ENCODE measurements around the gene ATP2B2. TPM values are rescaled to one million over a fixed set of nuclear protein-coding genes. Genes with fewer than 3 reads are reported as not detected.

Gene ATP2B2
- polyA plus RNA-seq, 3 donors = not detected

DNA sequence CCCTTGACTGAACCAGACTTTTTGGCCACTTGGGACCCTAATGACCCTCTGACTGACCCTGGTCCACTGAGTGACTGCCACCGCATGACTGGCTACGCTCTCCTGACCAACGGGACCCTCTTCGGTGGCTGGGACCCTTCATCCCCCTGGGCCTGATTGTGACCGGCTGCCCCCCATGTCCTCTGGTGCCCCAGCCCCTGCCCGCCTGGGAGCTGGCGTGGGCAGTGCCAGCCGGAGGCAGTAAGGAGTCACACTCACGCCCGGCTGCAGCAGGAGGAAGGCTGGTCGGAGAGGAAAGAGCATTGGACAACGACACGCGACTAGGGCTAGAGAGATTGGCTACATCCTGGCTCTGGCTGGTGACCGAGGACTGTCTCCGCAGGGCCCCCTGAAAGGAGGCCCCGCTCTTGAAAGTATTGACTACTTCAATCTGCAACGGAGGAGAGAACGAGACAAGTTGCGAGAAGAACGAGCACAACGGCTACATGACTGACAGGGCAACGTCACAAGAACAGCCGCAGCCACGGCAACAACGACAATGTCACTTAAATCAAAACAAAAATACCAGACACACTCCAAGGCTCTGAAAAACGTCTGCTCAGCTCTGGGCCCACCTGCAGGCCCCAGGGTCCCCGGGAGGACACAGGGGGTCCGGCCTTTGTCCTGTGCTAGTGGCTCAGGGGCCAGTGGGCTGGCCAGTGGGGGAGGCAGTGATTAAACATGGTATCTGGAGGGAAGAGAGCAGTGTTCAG is 169.3 kb downstream of the ATP2B2 start:
- 93% methylated on average over 29 of the region's 29 CpGs for WGBS (ENCODE audit: insufficient coverage)
- Histone ChIP-seq H3K4me1 (ENCODE audit: control insufficient read depth in 1 of 2, insufficient read depth in 2 of 2, low read length in 2 of 2) (no peaks in the 10 kb centered on the region), H3K4me2 (replicated peaks; ENCODE audit: extremely low read depth, low read length, poor library complexity, severe bottlenecking) (no peak overlapping the region), H3K79me2 (ENCODE audit: insufficient read depth, low read length) (no peaks in the 10 kb centered on the region), H3K9ac (ENCODE audit: insufficient read depth, low read length, poor library complexity, severe bottlenecking) (no peak overlapping the region), H3K4me3 (replicated peaks in 1 of 3; ENCODE audit: low read depth in 2 of 3, low read length in 3 of 3) (no peak overlapping the region), H3K27me3 (ENCODE audit: control insufficient read depth in 2 of 2, insufficient read depth in 2 of 2, low read length in 2 of 2) (no peaks in the 10 kb centered on the region), H3K36me3 (replicated peaks in 1 of 2; ENCODE audit: control insufficient read depth in 1 of 2, insufficient read depth in 2 of 2, low read length in 2 of 2) (no peaks in the 10 kb centered on the region), H4K20me1 (ENCODE audit: insufficient read depth, low read length) (no peaks in the 10 kb centered on the region), H2AFZ (ENCODE audit: insufficient read depth, low read depth, low read length, poor library complexity, severe bottlenecking) (no peak overlapping the region), H3K9me3 (replicated peaks in 1 of 2; ENCODE audit: control insufficient read depth in 1 of 2, insufficient read depth in 1 of 2, low read length in 2 of 2) (no peaks in the 10 kb centered on the region), H3K27ac (ENCODE audit: low read depth in 1 of 2, low read length in 2 of 2) (no peak overlapping the region)
- H3K36me3 Mint-ChIP-seq = no peaks in the 10 kb centered on the region
- H3K27ac Mint-ChIP-seq = no peak overlapping the region
- H3K9me3 Mint-ChIP-seq = no peaks in the 10 kb centered on the region
- intact Hi-C loops (cut with micrococcal nuclease) = no loop called here
- H3K4me3 Mint-ChIP-seq = no peak overlapping the region
- H3K4me1 Mint-ChIP-seq = peaks cover 2% of the 10 kb centered on the region
- H3K27me3 Mint-ChIP-seq (ENCODE audit: low read depth in 3 of 3) = peaks cover 0 to 6% (median 2%) of the 10 kb centered on the region in 3 donors
- TF ChIP-seq, protein P1, sequence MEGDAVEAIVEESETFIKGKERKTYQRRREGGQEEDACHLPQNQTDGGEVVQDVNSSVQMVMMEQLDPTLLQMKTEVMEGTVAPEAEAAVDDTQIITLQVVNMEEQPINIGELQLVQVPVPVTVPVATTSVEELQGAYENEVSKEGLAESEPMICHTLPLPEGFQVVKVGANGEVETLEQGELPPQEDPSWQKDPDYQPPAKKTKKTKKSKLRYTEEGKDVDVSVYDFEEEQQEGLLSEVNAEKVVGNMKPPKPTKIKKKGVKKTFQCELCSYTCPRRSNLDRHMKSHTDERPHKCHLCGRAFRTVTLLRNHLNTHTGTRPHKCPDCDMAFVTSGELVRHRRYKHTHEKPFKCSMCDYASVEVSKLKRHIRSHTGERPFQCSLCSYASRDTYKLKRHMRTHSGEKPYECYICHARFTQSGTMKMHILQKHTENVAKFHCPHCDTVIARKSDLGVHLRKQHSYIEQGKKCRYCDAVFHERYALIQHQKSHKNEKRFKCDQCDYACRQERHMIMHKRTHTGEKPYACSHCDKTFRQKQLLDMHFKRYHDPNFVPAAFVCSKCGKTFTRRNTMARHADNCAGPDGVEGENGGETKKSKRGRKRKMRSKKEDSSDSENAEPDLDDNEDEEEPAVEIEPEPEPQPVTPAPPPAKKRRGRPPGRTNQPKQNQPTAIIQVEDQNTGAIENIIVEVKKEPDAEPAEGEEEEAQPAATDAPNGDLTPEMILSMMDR (IDR thresholded peaks at IDR 0.05) = no peak
- no peak for DNase-seq

DNA sequence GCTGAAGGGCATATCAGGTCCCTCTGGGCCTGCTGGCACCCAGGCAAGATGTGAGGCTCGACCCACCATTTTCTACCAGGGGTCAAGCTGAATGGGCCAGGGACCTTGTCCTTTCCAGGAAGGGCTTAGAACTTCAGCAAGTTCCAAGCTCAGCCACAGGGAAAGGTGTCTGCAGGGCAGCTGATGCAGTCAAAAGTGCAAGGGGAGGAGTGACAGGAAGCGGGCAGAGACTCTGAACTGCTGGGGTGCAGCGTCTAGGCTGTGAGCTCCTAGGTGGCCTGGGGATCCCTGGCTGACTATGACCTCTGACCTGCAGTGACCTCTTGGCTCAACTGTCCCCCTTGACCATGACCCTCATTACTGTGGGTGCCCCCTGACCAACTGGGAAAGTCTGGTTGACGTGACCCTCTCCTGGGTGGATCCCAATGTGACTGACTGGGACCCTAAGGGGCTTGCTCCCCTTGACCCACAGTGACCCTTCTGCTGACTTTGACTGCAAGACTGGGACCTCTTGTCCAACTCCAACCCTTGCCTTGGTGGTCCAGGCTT is 170.1 kb downstream of the ATP2B2 start:
- Mint-ChIP-seq H3K27ac (no peak overlapping the region), H3K4me1 (peaks cover 2% of the 10 kb centered on the region), H3K9me3 (no peaks in the 10 kb centered on the region), H3K4me3 (no peak overlapping the region), H3K36me3 (no peaks in the 10 kb centered on the region), H3K27me3 (ENCODE audit: low read depth in 3 of 3) (peaks cover under 1 to 6% (median 2%) of the 10 kb centered on the region in 3 donors)
- DNase-seq = no peak
- intact Hi-C loops (cut with micrococcal nuclease) = no loop called here
- no peaks in the 10 kb centered on the region for H4K20me1 ChIP-seq (ENCODE audit: insufficient read depth, low read length)
- no peaks in the 10 kb centered on the region for H3K4me1 ChIP-seq (ENCODE audit: control insufficient read depth in 1 of 2, insufficient read depth in 2 of 2, low read length in 2 of 2)
- no peak overlapping the region for H3K4me2 ChIP-seq (replicated peaks; ENCODE audit: extremely low read depth, low read length, poor library complexity, severe bottlenecking)
- H3K27ac ChIP-seq (ENCODE audit: low read depth in 1 of 2, low read length in 2 of 2) = no peak overlapping the region
- H3K9ac ChIP-seq (ENCODE audit: insufficient read depth, low read length, poor library complexity, severe bottlenecking) = no peak overlapping the region
- no peaks in the 10 kb centered on the region for H3K79me2 ChIP-seq (ENCODE audit: insufficient read depth, low read length)
- no peaks in the 10 kb centered on the region for H3K9me3 ChIP-seq (replicated peaks in 1 of 2; ENCODE audit: control insufficient read depth in 1 of 2, insufficient read depth in 1 of 2, low read length in 2 of 2)
- TF ChIP-seq, protein P1 (IDR thresholded peaks at IDR 0.05) = no peak
- H3K36me3 ChIP-seq (replicated peaks in 1 of 2; ENCODE audit: control insufficient read depth in 1 of 2, insufficient read depth in 2 of 2, low read length in 2 of 2) = no peaks in the 10 kb centered on the region
- WGBS (ENCODE audit: insufficient coverage) = 79% methylated on average over 4 of the region's 4 CpGs
- no peak overlapping the region for H2AFZ ChIP-seq (ENCODE audit: insufficient read depth, low read depth, low read length, poor library complexity, severe bottlenecking)
- no peak overlapping the region for H3K4me3 ChIP-seq (replicated peaks in 1 of 3; ENCODE audit: low read depth in 2 of 3, low read length in 3 of 3)
- H3K27me3 ChIP-seq (ENCODE audit: control insufficient read depth in 2 of 2, insufficient read depth in 2 of 2, low read length in 2 of 2) = no peaks in the 10 kb centered on the region
